ENCODE data around the gene STEAP2. TPM values are rescaled to one million over a fixed set of nuclear protein-coding genes. Genes with fewer than 3 reads are reported as not detected.

The STEAP2 gene
- total RNA-seq, 2 experiments from 2014 or later: not detected

DNA sequence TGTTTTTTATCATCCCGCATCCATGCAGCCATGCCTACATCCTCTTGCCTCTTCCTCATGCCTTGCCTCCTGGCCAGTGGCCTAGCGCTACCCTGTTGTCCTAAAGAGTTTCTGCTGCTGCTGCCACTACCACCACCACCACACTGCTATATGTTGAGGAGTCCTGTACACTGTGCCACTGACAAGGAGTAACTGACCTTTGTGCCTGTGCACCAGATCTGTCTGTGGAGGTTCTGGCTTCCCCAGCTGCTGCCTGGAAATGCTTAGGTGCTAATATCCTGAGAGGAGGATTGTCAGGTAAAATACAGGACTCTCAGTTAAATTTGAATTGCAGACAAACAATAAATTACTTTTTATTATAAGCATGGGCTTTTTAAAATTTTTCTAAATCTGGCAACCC is 26.5 kb downstream of the STEAP2 start:
- no TSS peak for BruUV-seq (replicated peaks)
- DNase-seq (ENCODE audit: low spot score): no peak
- ChIA-PET POLR2A (no interaction called here), CTCF (ENCODE audit: unreplicated experiment) (no interaction called here)
- TF ChIP-seq, protein P1, sequence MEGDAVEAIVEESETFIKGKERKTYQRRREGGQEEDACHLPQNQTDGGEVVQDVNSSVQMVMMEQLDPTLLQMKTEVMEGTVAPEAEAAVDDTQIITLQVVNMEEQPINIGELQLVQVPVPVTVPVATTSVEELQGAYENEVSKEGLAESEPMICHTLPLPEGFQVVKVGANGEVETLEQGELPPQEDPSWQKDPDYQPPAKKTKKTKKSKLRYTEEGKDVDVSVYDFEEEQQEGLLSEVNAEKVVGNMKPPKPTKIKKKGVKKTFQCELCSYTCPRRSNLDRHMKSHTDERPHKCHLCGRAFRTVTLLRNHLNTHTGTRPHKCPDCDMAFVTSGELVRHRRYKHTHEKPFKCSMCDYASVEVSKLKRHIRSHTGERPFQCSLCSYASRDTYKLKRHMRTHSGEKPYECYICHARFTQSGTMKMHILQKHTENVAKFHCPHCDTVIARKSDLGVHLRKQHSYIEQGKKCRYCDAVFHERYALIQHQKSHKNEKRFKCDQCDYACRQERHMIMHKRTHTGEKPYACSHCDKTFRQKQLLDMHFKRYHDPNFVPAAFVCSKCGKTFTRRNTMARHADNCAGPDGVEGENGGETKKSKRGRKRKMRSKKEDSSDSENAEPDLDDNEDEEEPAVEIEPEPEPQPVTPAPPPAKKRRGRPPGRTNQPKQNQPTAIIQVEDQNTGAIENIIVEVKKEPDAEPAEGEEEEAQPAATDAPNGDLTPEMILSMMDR (conservative IDR thresholded peaks at IDR 0.05; ENCODE audit: low read length): no peak
- no peak for TF ChIP-seq EZH2phosphoT487 (IDR thresholded peaks at IDR 0.05; ENCODE audit: borderline replicate concordance, low read depth, low read length)
- no peaks in the 10 kb centered on the region for H3K9me3 ChIP-seq (ENCODE audit: low read length)
- no peaks in the 10 kb centered on the region for H4K20me1 ChIP-seq (ENCODE audit: insufficient read depth, low read length)
- no peak overlapping the region for H3K27ac ChIP-seq (ENCODE audit: low read depth, low read length, poor library complexity, severe bottlenecking)
- no peak overlapping the region for H3K4me2 ChIP-seq (ENCODE audit: low read length)
- intact Hi-C loops (cut with micrococcal nuclease; ENCODE audit: unreplicated experiment): no loop called here
- H3K4me3 ChIP-seq (ENCODE audit: low read depth, low read length, poor library complexity, severe bottlenecking): no peak overlapping the region
- no peaks in the 10 kb centered on the region for H3K79me2 ChIP-seq (ENCODE audit: insufficient read depth, low read depth, low read length)
- H3K4me1 ChIP-seq (ENCODE audit: insufficient read depth, low read length, poor library complexity, severe bottlenecking): no peaks in the 10 kb centered on the region
- no peaks in the 10 kb centered on the region for H3K36me3 ChIP-seq (ENCODE audit: insufficient read depth, low read length)
- H3K9me2 ChIP-seq (ENCODE audit: insufficient read depth, low read length): no peaks in the 10 kb centered on the region
- H2AFZ ChIP-seq (ENCODE audit: low read length): no peak overlapping the region

DNA sequence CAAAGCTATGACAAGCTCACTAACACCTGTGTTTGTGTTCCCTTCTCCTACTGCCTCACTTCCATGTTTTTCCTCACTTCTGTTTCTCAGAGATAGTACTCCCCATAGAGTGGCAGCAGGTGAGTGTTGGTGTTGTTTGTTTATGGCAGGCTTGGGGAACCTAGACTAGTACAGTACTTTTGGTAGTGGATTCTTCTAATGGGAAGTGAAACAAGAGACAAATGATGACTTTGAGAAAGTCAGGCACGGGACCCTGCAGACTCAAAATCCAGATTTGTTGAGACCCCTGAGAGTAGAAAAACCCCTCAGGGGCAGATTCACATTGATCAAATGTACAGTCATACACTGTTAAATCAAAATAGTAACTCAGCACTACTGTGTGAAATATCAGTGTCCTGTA is 27.0 kb downstream of the STEAP2 start:
- POLR2A ChIA-PET: no interaction called here
- no peak overlapping the region for H3K4me2 ChIP-seq (ENCODE audit: low read length)
- H3K79me2 ChIP-seq (ENCODE audit: insufficient read depth, low read depth, low read length): no peaks in the 10 kb centered on the region
- H3K9me3 ChIP-seq (ENCODE audit: low read length): no peaks in the 10 kb centered on the region
- BruUV-seq (replicated peaks): no TSS peak
- CTCF ChIA-PET (ENCODE audit: unreplicated experiment): no interaction called here
- no peak overlapping the region for H2AFZ ChIP-seq (ENCODE audit: low read length)
- H3K36me3 ChIP-seq (ENCODE audit: insufficient read depth, low read length): no peaks in the 10 kb centered on the region
- TF ChIP-seq, protein P1 (conservative IDR thresholded peaks at IDR 0.05; ENCODE audit: low read length): no peak
- no peak for TF ChIP-seq EZH2phosphoT487 (IDR thresholded peaks at IDR 0.05; ENCODE audit: borderline replicate concordance, low read depth, low read length)
- intact Hi-C loops (cut with micrococcal nuclease; ENCODE audit: unreplicated experiment): no loop called here
- no peaks in the 10 kb centered on the region for H3K9me2 ChIP-seq (ENCODE audit: insufficient read depth, low read length)
- H3K4me1 ChIP-seq (ENCODE audit: insufficient read depth, low read length, poor library complexity, severe bottlenecking): no peaks in the 10 kb centered on the region
- no peak overlapping the region for H3K27ac ChIP-seq (ENCODE audit: low read depth, low read length, poor library complexity, severe bottlenecking)
- no peak for DNase-seq (ENCODE audit: low spot score)
- H3K4me3 ChIP-seq (ENCODE audit: low read depth, low read length, poor library complexity, severe bottlenecking): no peak overlapping the region
- no peaks in the 10 kb centered on the region for H4K20me1 ChIP-seq (ENCODE audit: insufficient read depth, low read length)

GRCh38 chr7:90239050-90239449 is 27.5 kb downstream of the STEAP2 start:
- Histone ChIP-seq H3K4me2 (ENCODE audit: low read length) (no peak overlapping the region), H3K9me2 (ENCODE audit: insufficient read depth, low read length) (no peaks in the 10 kb centered on the region), H3K9me3 (ENCODE audit: low read length) (no peaks in the 10 kb centered on the region), H3K4me3 (ENCODE audit: low read depth, low read length, poor library complexity, severe bottlenecking) (no peak overlapping the region), H4K20me1 (ENCODE audit: insufficient read depth, low read length) (no peaks in the 10 kb centered on the region), H3K36me3 (ENCODE audit: insufficient read depth, low read length) (no peaks in the 10 kb centered on the region), H3K79me2 (ENCODE audit: insufficient read depth, low read depth, low read length) (no peaks in the 10 kb centered on the region), H3K27ac (ENCODE audit: low read depth, low read length, poor library complexity, severe bottlenecking) (no peak overlapping the region), H3K4me1 (ENCODE audit: insufficient read depth, low read length, poor library complexity, severe bottlenecking) (no peaks in the 10 kb centered on the region), H2AFZ (ENCODE audit: low read length) (no peak overlapping the region)
- ChIA-PET POLR2A (no interaction called here), CTCF (ENCODE audit: unreplicated experiment) (no interaction called here)
- DNase-seq (ENCODE audit: low spot score): no peak
- intact Hi-C loops (cut with micrococcal nuclease; ENCODE audit: unreplicated experiment): no loop called here
- no TSS peak for BruUV-seq (replicated peaks)
- no peak for TF ChIP-seq EZH2phosphoT487 (IDR thresholded peaks at IDR 0.05; ENCODE audit: borderline replicate concordance, low read depth, low read length)
- TF ChIP-seq, protein P1 (conservative IDR thresholded peaks at IDR 0.05; ENCODE audit: low read length): no peak
